ENCODE data around the gene STRA6.

DNA sequence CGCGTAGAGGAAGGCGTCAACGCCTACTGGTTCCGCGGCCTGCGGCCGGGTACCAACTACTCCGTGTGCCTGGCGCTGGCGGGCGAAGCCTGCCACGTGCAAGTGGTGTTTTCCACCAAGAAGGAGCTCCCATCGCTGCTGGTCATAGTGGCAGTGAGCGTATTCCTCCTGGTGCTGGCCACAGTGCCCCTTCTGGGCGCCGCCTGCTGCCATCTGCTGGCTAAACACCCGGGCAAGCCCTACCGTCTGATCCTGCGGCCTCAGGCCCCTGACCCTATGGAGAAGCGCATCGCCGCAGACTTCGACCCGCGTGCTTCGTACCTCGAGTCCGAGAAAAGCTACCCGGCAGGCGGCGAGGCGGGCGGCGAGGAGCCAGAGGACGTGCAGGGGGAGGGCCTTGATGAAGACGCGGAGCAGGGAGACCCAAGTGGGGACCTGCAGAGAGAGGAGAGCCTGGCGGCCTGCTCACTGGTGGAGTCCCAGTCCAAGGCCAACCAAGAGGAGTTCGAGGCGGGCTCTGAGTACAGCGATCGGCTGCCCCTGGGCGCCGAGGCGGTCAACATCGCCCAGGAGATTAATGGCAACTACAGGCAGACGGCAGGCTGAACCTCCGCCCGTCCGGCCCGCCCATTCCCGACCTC is 68.1 kb downstream of the STRA6 start:
- TF ChIP-seq POLR2A (IDR thresholded peaks at IDR 0.05) (no peak), CTCF (IDR thresholded peaks at IDR 0.05) (peak; percentile 20 to 43 (median 38))
